ENCODE data around the gene KAT8. TPM values are rescaled to one million over a fixed set of nuclear protein-coding genes. Genes with fewer than 3 reads are reported as not detected.

The KAT8 gene
- total and polyA plus RNA-seq, 9 of the 15 experiments (the other 6 are each of a cell fraction or from before 2014, with no cell fraction given) = 10.0 to 98.5 (median 76.4) TPM

GRCh38 chr16:31134625-31135534, 17.4 kb downstream of the KAT8 start (continued):
- TF ChIP-seq MLLT1 (IDR thresholded peaks at IDR 0.05) = peak in 1 of 2 experiments; percentile 43; a peak in 1 of 4 replicates
- no peak for TF ChIP-seq ZNF512 (tag; IDR thresholded peaks at IDR 0.05)
- no peak for TF ChIP-seq CREB3 (tag; conservative IDR thresholded peaks at IDR 0.05; ENCODE audit: low read depth)
- no peak for TF ChIP-seq SUPT5H (IDR thresholded peaks at IDR 0.05)
- no peak for TF ChIP-seq CREB5 (CRISPR knock-in tag; IDR thresholded peaks at IDR 0.05)
- no peak for TF ChIP-seq DPF2 (IDR thresholded peaks at IDR 0.05)
- no peak for TF ChIP-seq ZNF354B (CRISPR knock-in tag; IDR thresholded peaks at IDR 0.05)
- no peak for TF ChIP-seq DMBX1 (CRISPR knock-in tag; IDR thresholded peaks at IDR 0.05; ENCODE audit: borderline replicate concordance)
- TF ChIP-seq RBM39 (optimal IDR thresholded peaks at IDR 0.05; ENCODE audit: low read depth, low read length) = no peak
- no peak for TF ChIP-seq E2F1 (CRISPR knock-in tag; IDR thresholded peaks at IDR 0.05)
- no peak for TF ChIP-seq FOXP1 (CRISPR knock-in tag; IDR thresholded peaks at IDR 0.05)
- TF ChIP-seq SLC30A9 (CRISPR knock-in tag; IDR thresholded peaks at IDR 0.05) = no peak
- no peak for TF ChIP-seq DEAF1 (CRISPR knock-in tag; IDR thresholded peaks at IDR 0.05)
- no peak for TF ChIP-seq ZNF444 (CRISPR knock-in tag; IDR thresholded peaks at IDR 0.05)
- TF ChIP-seq FOXA1 (IDR thresholded peaks at IDR 0.05; ENCODE audit: borderline replicate concordance) = no peak
- no peak for TF ChIP-seq DNMT1 (IDR thresholded peaks at IDR 0.05)
- no peak for TF ChIP-seq ZNF449 (CRISPR knock-in tag; IDR thresholded peaks at IDR 0.05)
